Endodermal cell (in vitro differentiated cells): ENCODE data around the gene ARCN1. TPM values are rescaled to one million over a fixed set of nuclear protein-coding genes. Genes with fewer than 3 reads are reported as not detected.

Experiments used
- DNase-seq: peaks from one replicate; pipeline ENCODE4 v3.0.0-alpha.2; 2017
- H3K27ac ChIP-seq: 2 replicates; pipeline ENCODE4 v1.5.1; 2013; ENCODE audit warnings: mild to moderate bottlenecking, low read depth, low read length, moderate library complexity
- H3K27me3 ChIP-seq: 2 replicates; pipeline ENCODE4 v1.6.1; 2013; ENCODE audit warnings: mild to moderate bottlenecking, low read length, moderate library complexity; ENCODE audit not compliant: insufficient read depth, control insufficient read depth, poor library complexity, severe bottlenecking
- H3K36me3 ChIP-seq: 2 replicates; pipeline ENCODE4 v1.7.0; 2013; ENCODE audit warnings: mild to moderate bottlenecking, low read length, moderate library complexity; ENCODE audit not compliant: control insufficient read depth, insufficient read depth
- H3K4me1 ChIP-seq: one replicate; pipeline ENCODE4 v1.7.0; 2013; ENCODE audit warnings: low read length; ENCODE audit not compliant: control insufficient read depth, insufficient read depth
- H3K4me3 ChIP-seq: 2 replicates; pipeline ENCODE4 v1.5.1; 2013; ENCODE audit warnings: mild to moderate bottlenecking, low read length, moderate library complexity
- H3K9ac ChIP-seq: 2 replicates; pipeline ENCODE4 v1.6.1; 2013; ENCODE audit warnings: mild to moderate bottlenecking, low read length, moderate library complexity; ENCODE audit not compliant: poor library complexity, severe bottlenecking; ENCODE audit errors: extremely low read depth
- H3K9me3 ChIP-seq: 2 replicates; pipeline ENCODE4 v1.6.1; 2013; ENCODE audit warnings: mild to moderate bottlenecking, low read length, moderate library complexity; ENCODE audit not compliant: control insufficient read depth
- H3K27ac Mint-ChIP-seq: 2 replicates; pipeline ENCODE4 v1.8.0; 2020; ENCODE audit warnings: mixed read lengths
- H3K27me3 Mint-ChIP-seq: 2 replicates; pipeline ENCODE4 v1.8.0; 2021; ENCODE audit warnings: mild to moderate bottlenecking, mixed read lengths; ENCODE audit not compliant: insufficient read depth
- H3K36me3 Mint-ChIP-seq: 2 replicates; pipeline ENCODE4 v1.8.0; 2020; ENCODE audit warnings: low read depth, mixed read lengths
- H3K4me1 Mint-ChIP-seq: 2 replicates; pipeline ENCODE4 v1.8.0; 2020; ENCODE audit warnings: mixed read lengths
- H3K4me3 Mint-ChIP-seq: 2 replicates; pipeline ENCODE4 v1.8.0; 2020; ENCODE audit warnings: mild to moderate bottlenecking, moderate library complexity, mixed read lengths
- H3K9me3 Mint-ChIP-seq: 2 replicates; pipeline ENCODE4 v1.8.0; 2020; ENCODE audit warnings: mild to moderate bottlenecking, mixed read lengths
- CTCF ChIP-seq: fragments of 200-600 bp; sonication (generic); conservative IDR thresholded peaks from 2 replicates; pipeline ENCODE4 v1.5.0; 2021; ENCODE audit warnings: antibody characterized with exemption, mild to moderate bottlenecking
- WGBS, 2 experiments: methylation state at CpG; one replicate each; pipeline versions ENCODE4 v1.1.5 to v1.1.7; 2013; ENCODE audit warnings: missing lambda C conversion rate in 2 of 2, mixed read lengths in 1 of 2; ENCODE audit not compliant: insufficient coverage in 1 of 2, insufficient read length in 1 of 2; 5-methylcytosine and 5-hydroxymethylcytosine counted together
- total RNA-seq, 2 donors: library from RNA; stranded (reverse); fragmentation: NEBNext Ultra II Directional in 1 of 2; extraction: Animal tissue kit (Norgen Biotek cat#: 25700) in 1 of 2; gene quantifications; 2 replicates in 1 of 2; 3 replicates in 1 of 2; pipeline ENCODE4 v1.2.1, GENCODE V29; 2021

The ARCN1 gene
- total RNA-seq, 2 donors from 2014 or later: 130 to 161 TPM

DNA sequence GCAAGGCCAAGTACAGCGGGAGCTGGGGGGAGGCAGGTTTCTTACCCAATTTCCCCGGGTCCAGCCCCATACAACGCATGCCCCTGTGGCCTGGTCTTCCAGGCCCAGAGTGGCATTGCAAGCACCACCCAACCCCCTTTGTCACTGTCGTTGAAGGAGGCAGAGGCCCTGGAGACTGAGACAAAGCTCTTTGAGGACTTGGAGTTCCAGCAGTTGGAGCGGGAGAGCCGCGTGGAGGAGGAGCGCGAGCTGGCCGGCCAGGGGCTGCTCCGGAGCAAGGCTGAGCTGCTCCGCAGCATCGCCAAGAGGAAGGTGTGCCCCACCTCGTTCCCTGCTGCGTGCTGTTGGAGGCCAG is 63.0 kb downstream of the ARCN1 start:
- H3K9ac ChIP-seq: peak overlapping the region; percentile 44
- H3K36me3 ChIP-seq: peaks cover 14% of the 10 kb centered on the region

GRCh38 chr11:118635642-118636041 is 63.4 kb downstream of the ARCN1 start:
- Histone ChIP-seq H3K36me3 (peaks cover 14% of the 10 kb centered on the region), H3K27ac (peak overlapping the region; percentile 25), H3K4me1 (peaks cover 7% of the 10 kb centered on the region), H3K9ac (peak overlapping the region; percentile 44), H3K9me3 (no peaks in the 10 kb centered on the region), H3K27me3 (peaks cover 10% of the 10 kb centered on the region), H3K4me3 (peak overlapping the region; percentile 76)
- H3K4me3 Mint-ChIP-seq: peak overlapping the region; percentile 55
- H3K9me3 Mint-ChIP-seq: no peaks in the 10 kb centered on the region
- H3K36me3 Mint-ChIP-seq: peaks cover 29% of the 10 kb centered on the region
- peaks cover 16% of the 10 kb centered on the region for H3K4me1 Mint-ChIP-seq
- peak overlapping the region; percentile 70 for H3K27ac Mint-ChIP-seq
- no peak for TF ChIP-seq CTCF
- peaks cover 2% of the 10 kb centered on the region for H3K27me3 Mint-ChIP-seq
- DNase-seq: no peak
- WGBS, 2 experiments: 79 to 100% methylated on average over 2 of the region's 2 CpGs

More for the DNA sequence above, 63.0 kb downstream of the ARCN1 start:
- H3K9me3 ChIP-seq: no peaks in the 10 kb centered on the region
- H3K9me3 Mint-ChIP-seq: no peaks in the 10 kb centered on the region
- TF ChIP-seq CTCF: no peak
- H3K36me3 Mint-ChIP-seq: peaks cover 29% of the 10 kb centered on the region
- H3K4me3 Mint-ChIP-seq: peak overlapping the region; percentile 55
- peaks cover 10% of the 10 kb centered on the region for H3K27me3 ChIP-seq
- peak overlapping the region; percentile 70 for H3K27ac Mint-ChIP-seq
- peaks cover 2% of the 10 kb centered on the region for H3K27me3 Mint-ChIP-seq
- WGBS, 2 experiments: 23 to 38% methylated on average over 15 of the region's 15 CpGs
- DNase-seq: no peak
- H3K27ac ChIP-seq: peak overlapping the region; percentile 25
- peaks cover 7% of the 10 kb centered on the region for H3K4me1 ChIP-seq
- peaks cover 16% of the 10 kb centered on the region for H3K4me1 Mint-ChIP-seq
- H3K4me3 ChIP-seq: peak overlapping the region; percentile 76

GRCh38 chr11:118636569-118637290 is 64.5 kb downstream of the ARCN1 start:
- no peaks in the 10 kb centered on the region for H3K9me3 Mint-ChIP-seq
- no peak overlapping the region for H3K4me3 Mint-ChIP-seq
- peaks cover 29% of the 10 kb centered on the region for H3K36me3 Mint-ChIP-seq
- Histone ChIP-seq H3K9ac (no peak overlapping the region), H3K27ac (no peak overlapping the region), H3K36me3 (peaks cover 11% of the 10 kb centered on the region), H3K4me3 (no peak overlapping the region), H3K9me3 (no peaks in the 10 kb centered on the region), H3K27me3 (peaks cover 10% of the 10 kb centered on the region), H3K4me1 (peaks cover 7% of the 10 kb centered on the region)
- H3K4me1 Mint-ChIP-seq: peaks cover 16% of the 10 kb centered on the region
- DNase-seq: no peak
- no peak for TF ChIP-seq CTCF
- H3K27ac Mint-ChIP-seq: no peak overlapping the region
- H3K27me3 Mint-ChIP-seq: peaks cover 2% of the 10 kb centered on the region
- WGBS, 2 experiments: 92 to 100% methylated on average over 3 to 7 of the region's 8 CpGs
